ENCODE results near the gene BMP6. TPM values are rescaled to one million over a fixed set of nuclear protein-coding genes. Genes with fewer than 3 reads are reported as not detected.

The BMP6 gene
- total and polyA plus RNA-seq, 2 of the 8 experiments (the other 6 are each of a cell fraction or from before 2014, with no cell fraction given): 2.0 to 2.1 TPM

GRCh38 chr6:7737106-7737505, 11.2 kb downstream of the BMP6 start (continued):
- TF ChIP-seq CHD7 (IDR thresholded peaks at IDR 0.05; ENCODE audit: insufficient replicate concordance, low read length): no peak

All from H1 (cell line).